H1 (cell line): ENCODE data around the gene APOA4. TPM values are rescaled to one million over a fixed set of nuclear protein-coding genes. Genes with fewer than 3 reads are reported as not detected.

Experiments used
- CTCF ChIA-PET: fragments of 300-600 bp; sonication (Branson Sonifier 250); formaldehyde crosslinking; loops from one replicate; lab custom pipeline; 2021; ENCODE audit not compliant: partially characterized antibody; lab: Charles Lee
- POLR2A ChIA-PET: fragments of 300-600 bp; sonication (Branson Sonifier 250); formaldehyde crosslinking; loops from one replicate; lab custom pipeline; 2021; ENCODE audit warnings: inconsistent platforms; ENCODE audit not compliant: partially characterized antibody; lab: Charles Lee
- DNase-seq, 2 experiments: peaks; one replicate each; pipeline versions ENCODE4 v3.0.0 to v3.0.0-alpha.2; 2010 to 2022; ENCODE audit warnings: low spot score in 2 of 2, low read depth in 1 of 2, mixed read lengths in 1 of 2
- FAIRE-seq: peaks from 2 replicates; lab custom pipeline; 2011; peaks lifted over from hg19 to GRCh38; lab: Jason Lieb, UNC
- H2AFZ ChIP-seq: 2 replicates; pipeline ENCODE4 v1.8.1; 2012; ENCODE audit warnings: low read length, inconsistent platforms
- H2AK5ac ChIP-seq: 2 replicates; pipeline ENCODE4 v1.6.1; 2013; ENCODE audit warnings: low read depth, low read length
- H2BK120ac ChIP-seq: replicated peaks from 2 replicates; pipeline ENCODE3; 2013; ENCODE audit warnings: low read depth, low read length, inconsistent platforms
- H2BK12ac ChIP-seq: 2 replicates; pipeline ENCODE4 v1.6.1; 2013; ENCODE audit warnings: low read depth, low read length
- H2BK15ac ChIP-seq: 2 replicates; pipeline ENCODE4 v1.6.1; 2013; ENCODE audit warnings: low read length
- H2BK20ac ChIP-seq: 2 replicates; pipeline ENCODE4 v1.6.1; 2013; ENCODE audit warnings: low read length
- H2BK5ac ChIP-seq: 2 replicates; pipeline ENCODE4 v1.6.1; 2013; ENCODE audit warnings: low read depth, low read length
- H3K14ac ChIP-seq: 2 replicates; pipeline ENCODE4 v1.6.1; 2013; ENCODE audit warnings: inconsistent platforms; ENCODE audit not compliant: insufficient read length
- H3K18ac ChIP-seq: 2 replicates; pipeline ENCODE4 v1.6.1; 2013; ENCODE audit warnings: low read length; ENCODE audit errors: extremely low read depth
- H3K23ac ChIP-seq: 2 replicates; pipeline ENCODE4 v1.6.1; 2013; ENCODE audit warnings: inconsistent platforms; ENCODE audit not compliant: insufficient read length
- H3K23me2 ChIP-seq: 2 replicates; pipeline ENCODE4 v1.6.1; 2013; ENCODE audit warnings: low read depth, low read length
- H3K27ac ChIP-seq: 2 replicates; pipeline ENCODE4 v1.6.1; 2011; ENCODE audit warnings: low read depth, low read length, inconsistent platforms
- H3K27me3 ChIP-seq, 4 experiments: replicated peaks in 1 of 4; 1 replicate in 1 of 4; 2 replicates in 3 of 4; pipeline versions ENCODE4 v1.6.1 to v1.8.1; 2011 to 2013; ENCODE audit warnings: low read length in 3 of 4, mild to moderate bottlenecking in 3 of 4, inconsistent platforms in 2 of 4, mixed read lengths in 2 of 4, moderate library complexity in 1 of 4; ENCODE audit not compliant: control insufficient read depth in 3 of 4, insufficient read depth in 3 of 4; ENCODE audit errors: extremely low read depth in 1 of 4
- H3K36me3 ChIP-seq, 4 experiments: 2 replicates each; pipeline versions ENCODE4 v1.6.1 to v1.8.1; 2011 to 2013; ENCODE audit warnings: mild to moderate bottlenecking in 4 of 4, low read length in 3 of 4, moderate library complexity in 2 of 4, control low read depth in 1 of 4, inconsistent platforms in 1 of 4; ENCODE audit not compliant: insufficient read depth in 4 of 4, control insufficient read depth in 2 of 4
- H3K4ac ChIP-seq: replicated peaks from 2 replicates; pipeline ENCODE3; 2013; ENCODE audit warnings: low read length, low read depth, mixed read lengths, inconsistent platforms; ENCODE audit not compliant: insufficient read length
- H3K4me1 ChIP-seq, 4 experiments: replicated peaks in 1 of 4; 1 replicate in 1 of 4; 2 replicates in 3 of 4; pipeline versions ENCODE4 v1.6.1 to v1.8.1; 2011 to 2013; ENCODE audit warnings: low read length in 3 of 4, inconsistent platforms in 2 of 4, mixed read lengths in 1 of 4; ENCODE audit not compliant: insufficient read depth in 4 of 4, control insufficient read depth in 3 of 4
- H3K4me2 ChIP-seq, 2 experiments: 2 replicates each; pipeline versions ENCODE4 v1.6.1 to v1.8.1; 2011 to 2013; ENCODE audit warnings: low read depth in 2 of 2, low read length in 2 of 2, control low read depth in 1 of 2, inconsistent platforms in 1 of 2, mild to moderate bottlenecking in 1 of 2; ENCODE audit not compliant: insufficient read depth in 1 of 2
- H3K4me3 ChIP-seq, 4 experiments: fragments of 200-600, 300-600 bp in 1 of 4; sonication (generic), shearing (Covaris generic), sonication (Bioruptor Twin) in 1 of 4; 2 replicates each; pipeline versions ENCODE4 v1.5.1 to v1.8.1; 2011 to 2016; ENCODE audit warnings: low read length in 4 of 4, low read depth in 3 of 4, control low read depth in 2 of 4, inconsistent platforms in 2 of 4, mild to moderate bottlenecking in 2 of 4, mixed read lengths in 1 of 4, moderate library complexity in 1 of 4; ENCODE audit not compliant: insufficient read depth in 2 of 4; ENCODE audit errors: extremely low read depth in 1 of 4
- H3K56ac ChIP-seq: replicated peaks from 2 replicates; pipeline ENCODE3; 2013; ENCODE audit warnings: low read depth, mild to moderate bottlenecking, mixed read lengths, low read length, inconsistent platforms; ENCODE audit not compliant: insufficient read length
- H3K79me1 ChIP-seq: 2 replicates; pipeline ENCODE4 v1.6.1; 2013; ENCODE audit warnings: low read depth, low read length, control low read depth
- H3K79me2 ChIP-seq, 2 experiments: 2 replicates each; pipeline versions ENCODE4 v1.6.1 to v1.8.1; 2012 to 2013; ENCODE audit warnings: low read length in 2 of 2, mild to moderate bottlenecking in 2 of 2, inconsistent platforms in 1 of 2; ENCODE audit not compliant: insufficient read depth in 2 of 2, control insufficient read depth in 1 of 2
- H3K9ac ChIP-seq, 4 experiments: replicated peaks in 1 of 4; 1 replicate in 1 of 4; 2 replicates in 3 of 4; pipeline versions ENCODE4 v1.6.1 to v1.8.1; 2011 to 2013; ENCODE audit warnings: low read depth in 3 of 4, low read length in 3 of 4, control low read depth in 2 of 4, mild to moderate bottlenecking in 2 of 4, moderate library complexity in 2 of 4, inconsistent platforms in 1 of 4; ENCODE audit errors: extremely low read depth in 1 of 4
- H3K9me3 ChIP-seq, 2 experiments: 2 replicates each; pipeline versions ENCODE4 v1.6.1 to v1.8.1; 2012 to 2013; ENCODE audit warnings: mild to moderate bottlenecking in 2 of 2, moderate library complexity in 2 of 2, control low read depth in 1 of 2, inconsistent platforms in 1 of 2, low read depth in 1 of 2, low read length in 1 of 2, mixed read lengths in 1 of 2; ENCODE audit not compliant: insufficient read depth in 2 of 2
- H4K20me1 ChIP-seq, 2 experiments: replicated peaks in 1 of 2; 2 replicates each; pipeline versions ENCODE3 to v1.8.1; 2011 to 2013; ENCODE audit warnings: inconsistent platforms in 2 of 2, low read length in 2 of 2, mild to moderate bottlenecking in 1 of 2; ENCODE audit not compliant: insufficient read depth in 2 of 2, control insufficient read depth in 1 of 2
- H4K5ac ChIP-seq: 2 replicates; pipeline ENCODE4 v1.6.1; 2013; ENCODE audit warnings: low read length, low read depth, mixed read lengths, inconsistent platforms; ENCODE audit not compliant: insufficient read length
- H4K8ac ChIP-seq: 2 replicates; pipeline ENCODE4 v1.8.0; 2013; ENCODE audit warnings: mild to moderate bottlenecking, moderate library complexity, low read length, inconsistent platforms; ENCODE audit not compliant: insufficient read depth; ENCODE audit errors: extremely low read depth
- H4K91ac ChIP-seq: replicated peaks from 2 replicates; pipeline ENCODE3; 2013; ENCODE audit warnings: low read length, mixed read lengths, inconsistent platforms; ENCODE audit not compliant: insufficient read length
- WGBS, 2 experiments: shearing (Covaris generic) in 1 of 2; methylation state at CpG; one replicate each; pipeline versions ENCODE4 v1.1.6 to v1.1.7; 2013 to 2015; ENCODE audit warnings: low lambda C conversion rate in 2 of 2, mixed read lengths in 2 of 2, inconsistent platforms in 1 of 2, low coverage in 1 of 2, missing lambda C conversion rate in 1 of 2; ENCODE audit not compliant: insufficient replicate concordance in 2 of 2, insufficient coverage in 1 of 2, insufficient read length in 1 of 2; ENCODE audit errors: extremely low coverage in 1 of 2, missing lambda C conversion rate in 1 of 2; 5-methylcytosine and 5-hydroxymethylcytosine counted together
- polyA plus RNA-seq, 7 experiments: library from polyadenylated mRNA; depleted of rRNA in 3 of 7; stranded (reverse) in 5 of 7; unstranded in 2 of 7; fragments of >200 nt in 5 of 7; fragments of 200-250 nt in 2 of 7; gene quantifications; 1 replicate in 5 of 7; 2 replicates in 1 of 7; 4 replicates in 1 of 7; pipeline versions ENCODE4 v1.2.1 to v1.2.3, GENCODE V29; 2011 to 2013; ENCODE audit warnings: missing spikeins in 2 of 7, mixed read lengths in 2 of 7
- total RNA-seq: library from RNA; stranded (reverse); fragmentation: NEBNext Ultra II Directional; extraction: Animal tissue kit (Norgen Biotek cat#: 25700); gene quantifications from 2 replicates; pipeline ENCODE4 v1.2.1, GENCODE V29; 2021

The APOA4 gene
- total and polyA plus RNA-seq, 2 of the 8 experiments (the other 6 are each of a cell fraction or from before 2014, with no cell fraction given): not detected

DNA sequence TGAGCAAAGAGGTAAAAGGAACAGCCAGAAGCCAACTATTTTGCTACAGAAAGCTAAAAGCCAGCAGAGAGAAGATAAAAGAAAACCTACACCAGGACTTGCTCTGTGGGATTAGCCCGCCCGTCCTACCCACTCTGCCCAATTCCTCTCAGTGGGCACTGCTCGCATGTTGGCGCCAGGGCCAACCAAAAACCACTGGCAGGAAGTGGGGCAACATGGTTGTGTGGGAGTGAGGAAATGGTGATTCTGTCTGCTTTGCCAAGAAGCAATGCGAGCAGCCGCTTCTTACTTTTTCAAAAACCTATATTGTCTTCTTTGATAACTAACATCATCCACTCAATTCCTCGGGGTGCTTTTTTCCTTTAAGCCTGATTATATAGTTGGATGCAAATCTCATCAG lies 28.5 kb upstream of the APOA4 start:
- no peaks in the 10 kb centered on the region for H3K27me3 ChIP-seq
- no peak overlapping the region for H3K4me3 ChIP-seq
- H2BK15ac ChIP-seq: no peak overlapping the region
- no peak overlapping the region for H2AK5ac ChIP-seq
- H4K5ac ChIP-seq: no peak overlapping the region
- H3K4me1 ChIP-seq: no peaks in the 10 kb centered on the region
- H3K36me3 ChIP-seq: peaks cover 9 to 21% (median 13%) of the 10 kb centered on the region in 4 experiments; a peak in 5 of 8 replicates
- no peaks in the 10 kb centered on the region for H3K23me2 ChIP-seq
- H2BK5ac ChIP-seq: no peak overlapping the region
- no peak for DNase-seq
- no peak overlapping the region for H2BK120ac ChIP-seq
- no peaks in the 10 kb centered on the region for H3K79me1 ChIP-seq
- H3K4ac ChIP-seq: no peak overlapping the region
- H3K27ac ChIP-seq: no peak overlapping the region
- WGBS, 2 experiments: 91% methylated on average over 7 of the region's 7 CpGs; no CpG with 5 or more reads in 1 of the 2 experiments
- no peak overlapping the region for H3K56ac ChIP-seq
- no peak overlapping the region for H2AFZ ChIP-seq
- H2BK20ac ChIP-seq: no peak overlapping the region
- no peaks in the 10 kb centered on the region for H4K20me1 ChIP-seq
- H3K14ac ChIP-seq: no peak overlapping the region
- ChIA-PET CTCF (interaction anchor here (1.4 kb wide), 1 partner anchor 28 kb away, joined by 3 read pairs; the partner anchor contains the start of gene APOA4), POLR2A (interaction anchor here (0.9 kb wide), 1 partner anchor 16 kb away, joined by 4 read pairs; no protein-coding TSS in a partner anchor)
- H3K18ac ChIP-seq: no peak overlapping the region
- H2BK12ac ChIP-seq: no peak overlapping the region
- no peak overlapping the region for H4K8ac ChIP-seq
- no peak overlapping the region for H3K23ac ChIP-seq
- no peaks in the 10 kb centered on the region for H3K79me2 ChIP-seq
- no peaks in the 10 kb centered on the region for H3K9me3 ChIP-seq
- H3K4me2 ChIP-seq: no peak overlapping the region
- H4K91ac ChIP-seq: no peak overlapping the region
- H3K9ac ChIP-seq: no peak overlapping the region
- no peak for FAIRE-seq
